ENCODE data around the gene USP47. TPM values are rescaled to one million over a fixed set of nuclear protein-coding genes. Genes with fewer than 3 reads are reported as not detected.

Gene USP47
- total and polyA plus RNA-seq, 2 donors (not counting 1 experiment from before 2014, with no cell fraction given): 12.8 to 52.9 TPM

DNA sequence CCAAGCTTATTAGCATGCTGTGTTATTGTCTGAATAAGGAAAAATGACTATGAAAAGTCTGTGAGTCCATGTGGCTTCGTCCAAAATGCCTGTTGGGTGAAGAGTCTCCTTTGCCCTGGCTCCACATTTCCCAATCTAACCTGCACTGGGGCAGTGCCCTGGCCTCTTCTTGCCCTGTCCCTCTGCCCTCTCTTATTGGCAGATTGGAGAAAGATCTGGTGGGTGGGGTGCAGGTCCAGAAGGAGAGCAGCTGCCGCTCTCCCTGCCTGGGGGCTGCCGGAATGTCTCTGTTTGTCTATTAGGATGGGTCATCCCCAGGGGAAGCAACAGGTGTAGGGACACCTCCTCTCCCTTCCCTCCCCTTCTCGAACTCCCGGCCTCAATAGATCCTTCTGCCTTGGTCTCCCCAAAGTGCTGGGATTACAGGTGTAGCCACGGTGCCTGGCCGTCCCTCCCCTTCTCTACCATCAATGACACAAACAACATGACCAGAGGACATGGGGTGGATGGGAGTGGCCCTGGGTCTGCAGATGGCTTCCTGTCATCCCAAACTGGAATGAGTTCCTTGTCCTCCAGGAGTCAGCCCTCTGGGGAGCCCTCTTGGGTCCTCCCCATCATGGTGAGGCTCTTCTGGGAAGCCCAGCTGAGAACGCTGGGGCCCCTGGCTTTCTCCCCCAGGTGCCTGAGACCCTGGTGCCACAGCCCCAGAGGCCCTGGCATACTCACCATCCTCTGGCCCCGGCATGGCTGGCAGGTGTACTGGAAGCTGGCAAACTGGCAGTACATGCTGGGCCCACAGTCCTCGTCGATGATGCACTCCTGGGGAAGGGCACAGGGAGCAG, 126.1 kb downstream of the USP47 start:
- Mint-ChIP-seq H3K9me3 (ENCODE audit: insufficient read depth) (no peaks in the 10 kb centered on the region), H3K27me3 (peaks cover 10% of the 10 kb centered on the region), H3K4me3 (no peak overlapping the region), H3K4me1 (no peaks in the 10 kb centered on the region), H3K27ac (no peak overlapping the region)
- H3K27me3 ChIP-seq (replicated peaks in 1 of 4; ENCODE audit: control extremely low read depth in 1 of 4, control insufficient read depth in 3 of 4, insufficient read depth in 4 of 4, low read length in 3 of 4): peaks cover 0 to 9% (median 0%) of the 10 kb centered on the region in 4 experiments
- ATAC-seq (ENCODE audit: low read depth): no peak
- no peaks in the 10 kb centered on the region for H3K36me3 ChIP-seq (replicated peaks in 1 of 2; ENCODE audit: control extremely low read depth in 1 of 2, control insufficient read depth in 1 of 2, extremely low read depth in 1 of 2, insufficient read depth in 2 of 2, low read length in 1 of 2)
- H3K4me1 ChIP-seq (ENCODE audit: control insufficient read depth in 2 of 2, insufficient read depth in 2 of 2, low read length in 2 of 2): no peaks in the 10 kb centered on the region
- ChIA-PET CTCF (interaction anchor here (0.6 to 1.6 kb wide), 3 partner anchors 28 to 175 kb away, joined by 3 to 5 read pairs (median 4); no protein-coding TSS in a partner anchor), POLR2A (no interaction called here)
- no peaks in the 10 kb centered on the region for H3K79me2 ChIP-seq (ENCODE audit: control insufficient read depth, insufficient read depth, low read length)
- no peak overlapping the region for H2AFZ ChIP-seq (ENCODE audit: insufficient read depth, low read depth, low read length, poor library complexity, severe bottlenecking)
- WGBS (ENCODE audit: insufficient coverage): 82% methylated on average over 5 of the region's 11 CpGs
- no peak overlapping the region for H3K27ac ChIP-seq (ENCODE audit: low read length in 2 of 2)
- intact Hi-C loops (cut with micrococcal nuclease): loop anchor here (1.0 kb wide), 1 partner anchor 169 kb away; no protein-coding TSS in a partner anchor
- H3K4me3 ChIP-seq (ENCODE audit: control extremely low read depth in 1 of 5, extremely low read depth in 1 of 5, insufficient read depth in 1 of 5, low read depth in 2 of 5, low read length in 4 of 5): no peak overlapping the region
- H3K9me3 ChIP-seq (ENCODE audit: control extremely low read depth in 1 of 3, control insufficient read depth in 2 of 3, insufficient read depth in 1 of 3, low read length in 2 of 3): no peaks in the 10 kb centered on the region
- H4K20me1 ChIP-seq (ENCODE audit: control insufficient read depth, insufficient read depth, low read length, poor library complexity, severe bottlenecking): no peaks in the 10 kb centered on the region
- no peak overlapping the region for H3K9ac ChIP-seq (ENCODE audit: low read length)
- no peak for DNase-seq
- no peak overlapping the region for H3K4me2 ChIP-seq (replicated peaks; ENCODE audit: low read depth, low read length, poor library complexity, severe bottlenecking)
- TF ChIP-seq EZH2 (IDR thresholded peaks at IDR 0.05; ENCODE audit: borderline replicate concordance, insufficient read depth, low read depth, low read length, poor library complexity, severe bottlenecking): no peak
- TF ChIP-seq, protein P1, sequence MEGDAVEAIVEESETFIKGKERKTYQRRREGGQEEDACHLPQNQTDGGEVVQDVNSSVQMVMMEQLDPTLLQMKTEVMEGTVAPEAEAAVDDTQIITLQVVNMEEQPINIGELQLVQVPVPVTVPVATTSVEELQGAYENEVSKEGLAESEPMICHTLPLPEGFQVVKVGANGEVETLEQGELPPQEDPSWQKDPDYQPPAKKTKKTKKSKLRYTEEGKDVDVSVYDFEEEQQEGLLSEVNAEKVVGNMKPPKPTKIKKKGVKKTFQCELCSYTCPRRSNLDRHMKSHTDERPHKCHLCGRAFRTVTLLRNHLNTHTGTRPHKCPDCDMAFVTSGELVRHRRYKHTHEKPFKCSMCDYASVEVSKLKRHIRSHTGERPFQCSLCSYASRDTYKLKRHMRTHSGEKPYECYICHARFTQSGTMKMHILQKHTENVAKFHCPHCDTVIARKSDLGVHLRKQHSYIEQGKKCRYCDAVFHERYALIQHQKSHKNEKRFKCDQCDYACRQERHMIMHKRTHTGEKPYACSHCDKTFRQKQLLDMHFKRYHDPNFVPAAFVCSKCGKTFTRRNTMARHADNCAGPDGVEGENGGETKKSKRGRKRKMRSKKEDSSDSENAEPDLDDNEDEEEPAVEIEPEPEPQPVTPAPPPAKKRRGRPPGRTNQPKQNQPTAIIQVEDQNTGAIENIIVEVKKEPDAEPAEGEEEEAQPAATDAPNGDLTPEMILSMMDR (IDR thresholded peaks at IDR 0.05): no peak
